GM18505 (cell line): ENCODE results near the gene PACRG.

ENCODE experiments used
- ATAC-seq: cut with Tn5 transposase; IDR thresholded peaks from one replicate; pipeline ENCODE4 v1.9.1; 2021; ENCODE audit not compliant: unreplicated experiment
- POLR2A ChIP-seq: IDR thresholded peaks from 4 replicates; pipeline ENCODE4 v1.6.1; 2011; ENCODE audit warnings: borderline replicate concordance; ENCODE audit not compliant: insufficient read depth, insufficient read length; ENCODE audit errors: extremely low read depth

PACRG gene

GRCh38 chr6:163113358-163113962, 385.7 kb downstream of the PACRG start:
- no peak for TF ChIP-seq POLR2A
- ATAC-seq = no peak

DNA sequence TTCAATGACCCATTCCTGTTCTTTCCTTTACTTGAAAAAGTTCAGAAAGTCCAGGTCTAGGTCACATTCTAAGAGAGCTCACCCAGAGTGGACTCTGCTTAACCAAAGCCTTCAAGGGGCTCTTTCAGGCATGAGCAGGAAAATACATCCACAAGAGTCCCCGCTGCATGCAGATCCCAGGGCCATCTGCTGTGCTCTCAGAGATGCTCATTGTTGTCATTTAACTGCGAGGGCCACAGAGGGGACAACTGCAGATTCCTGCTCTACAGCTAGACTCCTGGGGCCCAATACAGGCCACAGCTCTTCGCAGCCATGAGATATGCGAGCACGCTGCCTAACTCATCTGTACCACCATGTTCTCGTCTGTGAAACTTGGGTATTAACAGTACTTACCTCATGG, 391.2 kb downstream of the PACRG start:
- no peak for ATAC-seq

DNA sequence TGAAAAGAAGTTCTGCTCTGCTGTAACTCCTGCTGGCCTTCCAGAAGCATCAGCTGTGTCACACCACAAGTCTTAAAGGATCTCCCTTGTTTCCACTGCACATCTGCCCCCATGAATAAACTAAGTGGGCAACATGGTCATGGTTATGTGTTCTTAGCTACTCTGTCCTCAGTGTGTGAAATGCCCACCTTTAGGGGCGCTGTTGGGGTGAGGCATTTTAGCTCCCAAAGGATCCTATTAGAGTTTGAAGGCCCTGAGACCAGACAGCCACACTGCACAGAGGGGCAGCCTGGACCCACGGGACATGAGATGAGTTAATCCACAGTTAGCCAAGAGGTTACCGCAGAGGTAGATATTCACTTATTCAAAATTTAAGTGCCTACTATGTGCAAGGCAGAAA, 392.4 kb downstream of the PACRG start:
- no peak for ATAC-seq

More for the DNA sequence above, 391.2 kb downstream of the PACRG start:
- no peak for TF ChIP-seq POLR2A

GRCh38 chr6:163121270-163121669, 393.5 kb downstream of the PACRG start:
- ATAC-seq = no peak
- no peak for TF ChIP-seq POLR2A

More for the DNA sequence above, 392.4 kb downstream of the PACRG start:
- no peak for TF ChIP-seq POLR2A

GRCh38 chr6:163122365-163122764, 394.6 kb downstream of the PACRG start:
- TF ChIP-seq POLR2A = no peak

DNA sequence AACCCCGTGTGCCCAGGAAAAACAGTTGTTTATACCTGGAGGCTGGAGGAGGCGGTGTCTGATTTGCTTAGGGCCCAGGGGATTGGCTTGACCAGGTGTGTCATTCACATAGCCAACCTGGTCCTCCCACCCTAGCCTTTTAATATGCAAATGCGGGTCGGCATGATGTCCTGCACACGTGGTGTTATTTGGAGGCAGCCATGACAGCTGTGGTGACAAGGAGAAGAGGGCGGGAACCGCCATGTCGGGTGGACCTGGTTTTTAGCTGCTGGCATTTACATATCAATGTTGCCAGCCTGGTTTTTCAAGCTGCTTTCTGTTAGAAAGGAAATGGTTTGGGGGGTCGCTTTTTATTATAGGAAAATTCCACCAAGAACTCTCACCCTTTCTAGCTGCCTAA, 395.3 kb downstream of the PACRG start:
- no peak for TF ChIP-seq POLR2A
- ATAC-seq = no peak

More at GRCh38 chr6:163122365-163122764, 394.6 kb downstream of the PACRG start:
- ATAC-seq = no peak

DNA sequence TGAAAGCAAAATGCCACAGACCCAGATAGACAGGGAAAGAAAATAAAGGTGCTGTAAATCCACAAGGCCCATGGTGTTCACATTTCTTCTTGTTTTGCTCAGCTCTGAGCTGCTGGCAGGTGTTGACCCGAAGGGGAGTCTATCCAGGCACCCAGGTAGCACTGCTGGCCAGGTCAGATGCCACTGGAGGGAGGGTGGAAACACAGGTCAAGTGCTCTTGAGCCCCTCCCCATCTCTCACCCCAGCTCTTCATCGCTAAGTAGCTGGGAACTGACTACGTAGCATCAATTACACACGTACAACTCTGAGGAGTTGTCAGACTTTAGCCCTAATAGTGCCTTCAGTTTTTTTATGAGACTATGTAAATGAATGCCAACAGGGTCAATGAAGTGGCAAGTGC, 399.0 kb downstream of the PACRG start:
- ATAC-seq = no peak
- no peak for TF ChIP-seq POLR2A

DNA sequence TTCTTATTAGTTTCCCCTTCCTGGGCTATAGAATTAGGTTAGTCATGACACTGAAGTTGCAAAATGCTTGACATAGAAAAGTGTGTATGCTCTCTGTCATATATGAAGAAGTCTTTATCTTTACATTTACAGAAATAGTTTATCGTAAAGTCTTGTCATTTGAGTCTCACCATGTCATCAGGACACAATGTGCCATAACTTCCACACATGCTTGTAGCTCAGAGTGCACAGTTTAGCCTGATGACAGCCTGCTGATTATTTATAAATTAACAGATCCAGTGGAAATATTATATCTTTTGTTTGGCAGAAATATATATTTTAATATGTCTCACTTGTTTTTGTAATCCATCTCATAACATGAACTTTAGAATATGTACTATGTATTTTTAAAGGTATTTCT, 399.8 kb downstream of the PACRG start:
- no peak for TF ChIP-seq POLR2A
- ATAC-seq = no peak

- TF ChIP-seq POLR2A = no peak
- ATAC-seq = no peak
These were observed 400.6 kb downstream of the PACRG start for GRCh38 chr6:163128324-163128723.

DNA sequence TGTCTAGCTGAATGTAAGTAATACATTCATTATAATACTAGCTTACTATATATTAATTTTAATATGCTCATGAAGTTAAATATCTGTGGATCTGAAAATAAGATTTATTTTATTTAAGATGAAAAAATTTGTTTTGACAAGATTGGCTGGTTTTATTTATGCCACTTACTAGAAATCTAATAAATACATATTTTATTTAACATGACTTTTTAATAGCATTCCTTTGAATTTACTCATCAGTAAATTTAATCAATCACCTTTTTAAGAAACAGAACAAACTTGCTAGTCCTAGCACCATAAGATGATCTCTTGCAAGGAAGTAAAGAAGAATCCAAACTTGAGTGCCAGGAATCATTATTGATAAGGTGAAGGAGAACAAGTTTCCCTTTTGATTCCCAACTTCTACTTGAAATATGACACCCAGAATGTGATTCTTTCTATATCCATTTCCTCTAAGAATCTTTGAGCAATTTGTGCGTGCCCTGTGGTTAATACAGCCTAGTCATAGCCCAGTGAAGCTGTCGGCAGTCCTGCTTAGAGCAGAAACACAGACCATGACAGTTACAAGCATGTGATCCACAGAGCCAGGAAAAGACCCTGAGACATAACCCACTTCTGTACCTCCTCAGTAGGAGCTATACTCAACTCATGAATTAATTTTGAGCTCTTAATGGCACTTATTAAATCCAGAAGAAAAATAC, 404.4 kb downstream of the PACRG start:
- no peak for ATAC-seq
- TF ChIP-seq POLR2A = no peak

DNA sequence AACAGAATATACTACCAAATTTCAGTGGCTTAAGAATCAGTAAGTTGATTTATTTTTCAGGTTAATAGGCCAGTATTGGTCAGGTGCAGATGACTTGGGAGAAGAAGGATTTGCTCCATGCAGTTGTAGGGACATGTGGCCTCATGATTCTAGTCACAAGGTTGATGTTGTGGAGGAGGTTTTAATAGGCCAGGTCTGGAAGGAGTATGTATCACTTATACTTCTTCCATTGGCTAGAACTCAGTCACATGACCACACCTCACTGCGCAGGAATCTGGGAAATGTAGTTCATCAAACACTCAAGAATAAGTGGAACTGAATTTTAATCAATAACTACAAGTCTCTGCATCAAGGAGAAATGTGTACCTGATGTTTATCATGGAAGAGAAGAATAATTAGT, 405.2 kb downstream of the PACRG start:
- no peak for TF ChIP-seq POLR2A
- ATAC-seq = no peak

DNA sequence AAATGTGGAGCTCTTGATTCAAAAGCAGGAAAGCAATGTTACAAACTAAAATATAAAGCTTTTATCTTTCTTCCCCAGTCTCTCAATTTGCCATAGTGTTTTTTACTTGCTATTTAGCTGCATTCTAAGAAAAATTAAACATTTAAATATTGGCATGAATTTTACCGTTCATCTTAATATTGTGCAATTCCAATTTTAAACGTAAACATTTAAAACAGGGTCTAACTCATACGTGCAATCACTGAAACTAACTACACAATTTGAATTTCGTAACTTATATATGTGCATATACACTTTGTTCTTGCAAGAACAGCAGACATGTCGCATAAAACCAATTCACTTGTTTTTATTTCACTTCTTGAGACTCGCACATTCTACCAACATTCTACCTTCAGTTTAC, 405.9 kb downstream of the PACRG start:
- no peak for TF ChIP-seq POLR2A
- ATAC-seq = no peak

- ATAC-seq = no peak
- TF ChIP-seq POLR2A = no peak
These were observed 409.1 kb downstream of the PACRG start for GRCh38 chr6:163136681-163137397.

- TF ChIP-seq POLR2A = no peak
These were observed 409.7 kb downstream of the PACRG start for GRCh38 chr6:163137398-163137881.

More at GRCh38 chr6:163137398-163137881, 409.7 kb downstream of the PACRG start:
- no peak for ATAC-seq
